Fibroblast of skin of left quadriceps (primary cell): ENCODE results near the gene NNT.
"Not testable (repeated sequence)": the region's sequence is repeated elsewhere in the genome, so short reads cannot be mapped to it uniquely, and the experiment has no call there.

Experiments used
- DNase-seq, 2 experiments: peaks; one replicate each; pipeline ENCODE4 v3.0.0-alpha.2; 2013; ENCODE audit warnings: low read depth in 2 of 2

The NNT gene

DNA sequence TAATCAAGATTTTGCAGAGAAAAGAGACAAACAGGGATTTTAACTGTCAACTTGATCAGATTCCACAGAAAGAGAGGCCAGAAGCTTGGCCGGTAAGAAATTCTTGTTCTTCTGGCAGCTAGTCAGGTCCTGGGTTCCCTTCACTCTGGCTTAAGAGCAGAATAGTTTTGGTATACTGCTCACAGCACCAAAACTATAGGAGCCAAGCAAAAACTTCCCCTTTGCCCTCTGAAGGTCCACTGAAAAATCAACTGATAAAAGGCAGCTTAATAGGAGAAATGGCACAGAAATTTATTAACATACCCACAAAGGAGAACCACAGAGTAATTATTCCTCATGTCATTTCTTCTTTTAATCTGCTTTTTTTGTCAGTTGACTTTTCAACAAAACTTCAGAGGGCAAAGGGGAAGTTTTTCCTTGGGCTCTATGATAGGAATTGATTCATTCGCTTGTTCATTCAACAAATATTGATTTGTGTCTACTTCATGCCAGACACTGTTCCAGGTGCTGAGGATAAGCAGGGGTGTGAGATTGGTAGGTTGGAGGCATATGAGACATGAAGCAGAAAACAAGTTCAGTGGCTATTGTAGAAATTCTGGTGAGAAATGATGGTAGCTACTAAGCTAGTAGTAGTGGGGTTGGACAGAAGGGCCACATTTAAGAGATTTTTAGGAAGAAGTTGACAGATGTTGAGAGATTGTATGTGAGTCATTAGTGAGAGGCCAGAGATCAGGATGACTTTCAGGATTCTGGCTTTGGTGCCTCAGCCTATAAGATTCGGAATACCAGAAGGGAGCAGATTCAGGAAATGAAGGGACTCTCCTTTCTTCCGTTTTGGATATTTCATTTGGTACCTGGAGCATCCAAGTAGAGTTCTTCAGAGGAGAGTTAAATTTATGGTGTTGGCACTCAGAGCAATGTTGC, 20.6 kb upstream of the NNT start:
- DNase-seq: no peak

DNA sequence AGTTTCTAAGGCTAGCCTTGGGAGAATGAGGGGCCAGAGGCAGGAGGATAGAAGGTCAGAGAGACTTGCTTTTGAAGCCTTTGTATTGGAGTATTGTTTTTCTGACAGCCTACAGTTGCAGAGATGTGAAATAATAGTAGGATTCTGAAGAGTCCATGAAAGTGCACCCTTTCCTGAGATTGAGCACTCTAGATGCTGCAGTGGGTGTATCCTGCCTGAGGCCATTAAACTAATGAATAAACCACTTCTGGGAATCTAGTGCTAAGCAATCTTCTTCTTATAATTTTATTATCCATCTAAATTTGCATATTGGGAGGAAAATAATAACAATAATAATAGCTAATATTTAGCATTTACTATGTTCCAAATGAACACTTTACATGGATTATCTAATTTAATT, 19.3 kb upstream of the NNT start:
- no peak for DNase-seq

DNA sequence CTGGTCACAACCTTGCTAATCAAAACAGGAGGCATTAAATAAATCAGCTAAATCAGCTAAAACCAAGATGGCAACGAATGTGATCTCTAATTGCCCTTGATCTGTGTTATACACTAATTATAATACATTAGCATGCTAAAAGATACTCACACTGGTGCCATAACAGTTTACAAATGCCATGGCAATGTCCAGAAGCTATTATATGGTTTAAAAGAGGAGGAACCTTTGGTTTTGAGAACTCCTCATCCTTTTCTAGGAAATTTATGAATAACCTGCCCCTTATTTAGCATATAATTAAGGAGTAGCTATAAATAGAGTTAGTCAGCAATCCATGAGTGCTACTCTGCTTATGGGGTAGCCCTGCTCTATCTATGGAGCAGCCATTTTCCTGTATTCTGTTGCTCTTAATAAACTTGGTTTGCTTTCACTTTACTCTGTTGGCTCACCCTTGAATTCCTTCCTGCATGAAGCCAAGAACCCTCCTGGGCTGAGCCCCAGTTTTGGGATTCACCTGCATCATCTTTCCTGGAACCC, 18.7 kb upstream of the NNT start:
- DNase-seq: no peak

DNA sequence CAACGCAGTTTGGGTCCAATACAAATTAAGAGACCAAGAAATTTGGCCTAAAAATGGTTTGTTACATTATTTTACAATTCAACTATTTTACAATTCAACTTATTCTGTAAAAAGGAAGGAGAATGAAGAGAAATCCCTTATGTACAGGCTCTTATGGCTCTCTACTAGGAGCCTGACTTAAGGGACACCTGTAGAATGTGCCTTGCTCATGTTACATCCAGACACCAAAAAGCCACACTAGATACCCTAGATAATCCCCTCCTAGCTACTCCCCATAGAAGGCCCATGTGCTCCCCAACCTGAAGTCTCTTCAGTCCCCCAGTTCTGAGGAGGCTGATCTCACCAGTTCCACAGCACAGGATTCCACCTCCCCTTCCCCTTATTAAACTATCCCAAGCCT, 14.1 kb upstream of the NNT start:
- DNase-seq: no peak

DNA sequence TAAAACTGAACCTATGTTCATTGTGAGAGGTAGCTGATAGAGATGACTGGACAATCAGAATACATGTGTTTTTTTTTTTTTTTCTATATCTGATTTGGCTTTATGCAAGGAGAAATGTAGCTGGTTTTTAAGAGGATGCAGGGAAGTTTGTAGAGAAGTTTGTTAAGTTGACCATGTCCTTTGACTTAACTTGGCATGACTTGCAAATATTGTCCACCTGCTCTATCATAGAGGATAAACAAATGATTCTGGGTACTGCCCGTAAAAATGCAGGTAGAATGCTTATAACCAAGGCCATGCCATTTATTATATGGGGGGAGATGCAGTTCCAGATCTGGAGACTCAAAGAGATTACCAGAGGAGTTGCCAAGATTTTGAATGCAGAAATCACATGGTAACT, 13.7 kb upstream of the NNT start:
- no peak for DNase-seq

DNA sequence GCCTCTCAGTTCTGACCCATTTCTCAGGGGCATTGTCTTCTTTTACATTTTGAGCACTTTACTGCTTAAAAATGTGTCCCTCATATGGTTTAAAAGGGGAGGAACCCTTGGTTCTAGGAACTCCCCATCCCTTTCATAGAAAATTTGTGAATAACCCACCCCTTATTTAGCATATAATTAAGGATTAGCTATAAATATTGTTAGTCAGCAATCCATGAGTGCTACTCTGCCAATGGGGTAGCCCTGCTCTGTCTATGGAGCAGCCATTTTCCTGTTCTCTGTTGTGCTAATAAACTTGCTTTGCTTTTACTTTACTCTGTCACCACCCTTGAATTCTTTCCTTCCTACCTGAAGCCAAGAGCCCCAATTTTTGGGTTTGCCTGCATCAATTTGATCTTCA, 12.3 kb upstream of the NNT start:
- no peak for DNase-seq

DNA sequence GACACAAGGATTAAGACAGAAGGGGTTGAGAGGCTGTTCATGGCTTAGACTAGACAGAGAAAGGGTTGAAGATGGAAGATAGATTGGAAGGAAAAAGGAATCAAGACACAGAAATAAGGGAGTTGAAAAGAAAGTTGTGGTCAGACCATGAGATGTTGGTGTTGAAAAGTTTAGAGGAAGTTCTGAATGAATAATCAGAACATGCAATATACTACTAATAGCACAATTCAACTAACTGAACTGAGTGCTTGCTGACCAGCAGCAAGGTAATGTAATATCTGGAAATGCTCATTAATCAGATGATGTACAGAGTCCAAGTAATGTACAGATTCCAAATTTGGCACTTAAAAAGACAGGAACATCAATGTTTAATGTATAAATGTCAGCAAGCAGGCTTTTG, 10.6 kb upstream of the NNT start:
- DNase-seq: no peak

DNA sequence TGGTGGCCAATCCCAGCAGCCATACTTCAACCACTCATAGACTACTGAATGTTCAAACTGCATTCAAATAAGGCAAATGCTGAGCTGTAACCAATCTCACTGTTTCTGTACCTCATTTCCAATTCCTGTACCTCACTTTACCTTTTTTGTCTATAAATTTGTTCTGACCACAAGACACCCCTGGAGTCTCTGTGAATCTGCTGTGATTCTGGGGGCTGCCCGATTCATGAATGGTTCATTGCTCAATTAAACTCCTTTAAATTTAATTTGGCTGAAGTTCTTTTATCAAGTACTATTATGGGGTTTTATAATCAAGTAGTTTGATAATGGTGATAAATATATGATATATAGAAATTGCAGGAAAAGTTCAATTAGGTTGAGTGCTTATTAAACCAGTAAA, 4.1 kb upstream of the NNT start:
- DNase-seq: not testable (repeated sequence)

DNA sequence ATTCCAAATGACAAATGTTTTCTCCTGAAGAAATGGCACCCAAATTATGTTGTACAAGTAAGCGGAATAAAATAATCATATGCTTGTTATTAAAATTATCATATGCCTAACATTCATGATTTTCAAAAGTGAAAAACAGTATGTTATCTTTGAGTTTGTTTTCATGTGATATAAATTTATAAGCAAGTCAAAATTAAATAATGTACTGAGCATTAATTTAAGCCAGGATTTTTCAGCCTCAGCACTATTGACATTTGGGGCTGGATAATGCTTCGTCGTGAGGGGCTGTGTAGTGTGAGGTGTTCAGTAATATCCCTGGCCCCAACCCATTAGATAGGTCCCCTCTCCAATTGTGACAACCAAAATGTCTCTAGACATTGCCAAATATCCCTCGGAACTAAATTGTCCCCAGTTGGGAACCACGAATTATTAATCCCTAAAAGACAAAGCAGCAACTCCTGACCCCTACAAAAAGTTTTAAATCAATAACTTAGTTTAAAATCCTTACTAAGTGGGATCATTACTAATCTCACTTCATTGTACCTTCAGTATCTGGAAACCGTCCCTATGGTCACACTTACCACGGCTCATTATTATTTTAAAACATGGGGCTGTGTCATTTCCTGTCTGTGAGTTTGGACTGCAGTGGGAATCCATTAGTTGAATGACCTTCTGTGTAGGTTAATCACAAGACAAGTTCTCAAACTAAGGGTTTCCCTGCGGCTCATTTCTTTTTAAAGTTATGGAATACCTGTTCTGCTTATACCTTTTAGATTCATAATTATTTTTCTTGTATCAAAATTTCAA, 1.3 kb upstream of the NNT start:
- DNase-seq: no peak

DNA sequence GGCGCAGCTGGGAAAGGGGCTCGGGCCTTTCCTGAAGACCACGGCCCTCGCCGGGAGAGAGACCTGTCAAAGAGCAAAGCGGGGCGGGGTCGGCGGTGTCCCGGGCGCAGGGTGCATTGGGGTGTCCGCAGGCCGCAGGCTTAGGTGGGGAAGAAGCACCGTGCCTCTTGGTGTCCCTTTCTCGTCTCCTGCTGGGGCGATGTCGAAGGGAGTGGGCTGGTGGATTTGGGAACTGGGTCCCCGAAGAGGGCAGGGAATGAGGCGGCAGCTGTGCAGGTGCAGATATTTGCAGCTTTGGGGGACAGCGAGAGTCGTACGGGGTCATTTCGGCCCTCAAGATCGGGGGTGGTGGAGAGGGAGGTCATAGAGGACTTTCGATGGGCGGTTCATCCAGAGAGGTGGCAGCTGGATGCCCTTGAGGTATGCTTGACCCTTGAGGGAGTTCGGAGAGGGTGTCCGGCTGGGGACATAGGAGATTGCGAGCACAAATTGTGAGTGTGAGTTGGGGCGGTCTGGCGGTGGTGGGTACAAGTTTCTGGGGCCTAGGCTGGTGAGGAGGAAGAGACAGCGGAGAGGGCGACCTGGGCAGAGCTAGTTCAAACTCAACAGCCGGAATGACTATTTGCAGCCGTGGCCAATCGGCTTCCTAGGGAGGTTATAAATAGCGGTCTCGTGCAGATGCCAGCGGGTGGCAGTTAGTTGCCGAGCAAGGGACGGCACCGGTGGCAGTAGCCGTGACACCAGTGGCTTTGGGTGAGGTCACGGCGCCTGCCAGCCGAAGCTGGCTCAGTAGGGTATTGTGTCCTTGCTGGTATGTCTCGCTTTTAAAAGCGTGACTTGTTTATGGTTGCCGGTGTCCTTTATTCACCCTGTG, 601 bp downstream of the NNT start:
- DNase-seq: no peak

DNA sequence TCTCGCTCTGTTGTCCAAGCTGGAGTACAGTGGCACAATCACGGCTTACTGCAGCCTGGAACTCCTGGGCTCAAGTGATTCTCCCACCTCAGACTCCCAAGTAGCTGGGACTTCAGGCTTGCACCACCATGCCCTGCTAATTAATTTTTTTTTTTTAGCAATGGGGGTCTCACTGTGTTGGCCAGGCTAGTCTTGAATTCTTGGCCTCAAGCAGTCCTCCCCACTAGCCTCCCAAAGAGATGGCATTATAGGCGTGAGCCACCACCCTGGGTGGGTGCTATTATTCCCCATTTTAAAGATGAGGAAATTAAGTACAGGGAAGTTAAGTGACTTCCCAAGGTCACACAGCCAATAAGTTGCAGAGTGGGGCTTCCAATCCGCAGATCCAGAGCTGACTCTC, 1.7 kb downstream of the NNT start:
- no peak for DNase-seq

DNA sequence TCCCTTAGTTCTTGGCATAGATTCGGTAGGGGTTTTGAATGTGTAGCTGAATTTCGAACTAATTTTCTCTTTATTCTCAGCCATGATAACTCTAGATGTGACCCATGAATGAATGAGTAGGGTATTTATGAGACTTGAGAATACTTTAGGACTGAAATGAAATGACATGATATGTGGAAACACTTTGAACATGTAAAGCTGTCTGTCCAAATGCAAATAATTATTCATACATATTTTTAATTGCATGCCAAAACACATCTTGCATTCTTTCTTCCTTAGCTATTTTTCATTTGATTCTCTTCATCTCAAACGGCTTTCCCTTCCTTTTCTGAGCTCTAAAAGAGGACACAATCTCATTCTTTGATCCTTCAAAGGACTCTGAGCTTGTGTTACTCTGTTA, 3.4 kb downstream of the NNT start:
- no peak for DNase-seq

DNA sequence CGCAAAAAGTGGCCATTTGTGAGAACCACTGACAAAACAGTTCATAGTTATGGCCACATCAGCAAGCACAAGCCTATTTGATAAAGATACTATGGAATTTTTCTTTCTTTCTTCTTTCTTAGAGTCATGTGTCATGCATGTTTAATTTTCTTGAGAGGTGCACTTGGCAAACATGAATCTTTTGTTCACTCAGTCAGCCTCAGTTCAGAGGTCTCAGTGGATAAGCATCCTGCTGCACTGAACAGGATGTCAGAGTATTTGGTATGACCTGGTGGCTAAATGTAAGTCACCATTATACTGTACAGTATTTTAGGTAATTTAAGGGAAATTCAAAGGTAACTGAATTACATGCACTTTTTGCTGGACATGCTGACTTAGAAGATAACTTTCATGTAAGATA, 5.4 kb downstream of the NNT start:
- no peak for DNase-seq

DNA sequence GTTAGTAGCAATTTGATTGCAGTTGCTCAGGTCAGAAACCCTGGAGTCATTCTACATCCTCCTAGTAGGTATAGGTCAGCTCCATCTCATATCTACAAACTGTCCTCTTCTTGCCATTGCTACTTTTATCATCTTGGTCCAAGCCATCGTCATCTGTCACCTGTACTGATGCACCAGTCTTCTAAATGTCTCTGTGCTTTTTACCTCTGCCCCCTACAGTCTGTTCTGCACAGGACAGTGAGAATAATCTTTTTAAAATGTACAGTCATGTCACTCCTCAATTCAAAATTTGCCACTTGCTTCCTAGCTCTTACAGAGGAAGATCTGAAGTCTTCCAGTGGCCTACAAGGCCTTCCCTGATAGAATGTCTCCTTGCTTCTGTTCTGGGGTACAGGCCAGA, 6.8 kb downstream of the NNT start:
- no peak for DNase-seq

DNA sequence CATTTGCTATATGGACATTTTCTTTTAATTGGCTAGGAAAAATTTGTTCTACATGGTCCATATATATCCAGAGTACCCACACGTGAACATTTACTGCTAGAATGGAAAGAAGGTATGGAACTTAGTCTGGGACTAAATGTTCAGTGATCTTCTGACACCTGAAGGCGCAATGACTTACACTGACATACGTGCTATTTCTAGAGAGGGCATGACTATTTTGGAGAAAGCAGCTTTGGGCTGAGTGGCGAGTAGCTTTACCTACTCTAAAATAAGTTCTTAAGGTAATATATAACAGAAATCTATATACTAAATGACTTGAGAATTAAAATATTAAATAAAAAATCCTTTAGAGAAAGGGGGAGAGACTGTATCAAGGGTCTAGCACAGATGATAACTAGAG, 10.4 kb downstream of the NNT start:
- DNase-seq: no peak

DNA sequence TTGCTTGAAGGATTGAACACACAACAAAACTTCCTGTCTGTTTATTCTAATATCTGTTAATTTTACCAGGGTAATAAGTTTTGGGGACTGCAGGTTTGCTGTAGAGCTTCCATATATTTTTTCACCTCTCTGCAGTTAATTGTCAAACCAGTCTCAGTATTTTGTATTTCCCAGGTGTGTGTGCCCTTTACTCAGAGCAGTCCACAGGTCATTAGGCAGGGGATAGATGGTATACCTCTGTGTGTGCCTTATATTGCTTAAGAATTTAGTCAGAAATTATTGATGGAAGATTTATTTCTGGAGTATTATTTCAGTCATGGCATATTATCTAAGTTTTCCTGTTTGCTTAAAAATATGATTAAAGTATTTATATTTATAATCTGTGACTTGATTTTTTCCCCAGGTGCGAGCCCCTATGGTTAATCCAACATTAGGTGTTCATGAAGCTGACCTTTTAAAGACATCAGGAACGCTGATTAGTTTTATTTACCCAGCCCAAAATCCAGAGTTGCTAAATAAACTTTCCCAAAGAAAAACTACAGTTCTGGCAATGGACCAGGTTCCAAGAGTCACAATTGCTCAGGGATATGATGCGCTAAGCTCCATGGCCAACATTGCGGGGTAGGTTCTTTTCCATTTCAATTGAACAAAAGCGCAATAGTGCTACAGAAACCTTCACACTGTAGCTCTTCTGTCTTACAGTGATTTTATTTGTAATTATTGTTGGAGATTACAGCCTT, 12.6 kb downstream of the NNT start:
- no peak for DNase-seq

DNA sequence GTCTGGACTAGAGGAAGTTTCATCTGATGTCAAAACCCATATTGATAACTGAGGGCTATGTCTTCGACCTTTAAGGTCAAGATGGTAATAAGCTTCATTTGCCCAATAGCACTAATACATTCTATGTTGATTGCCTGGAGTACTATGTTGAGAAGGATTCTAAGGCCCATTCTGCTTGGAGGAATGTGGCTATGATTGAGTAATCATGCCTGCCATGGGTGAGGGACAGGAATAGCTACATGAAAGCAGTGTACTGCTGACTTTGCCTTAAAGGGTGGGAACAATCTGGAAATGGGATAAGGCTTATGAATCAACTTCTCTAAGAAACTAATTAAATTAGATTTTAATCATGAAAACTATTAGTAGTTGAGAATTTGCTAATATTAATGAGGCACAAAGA, 13.6 kb downstream of the NNT start:
- DNase-seq: no peak

DNA sequence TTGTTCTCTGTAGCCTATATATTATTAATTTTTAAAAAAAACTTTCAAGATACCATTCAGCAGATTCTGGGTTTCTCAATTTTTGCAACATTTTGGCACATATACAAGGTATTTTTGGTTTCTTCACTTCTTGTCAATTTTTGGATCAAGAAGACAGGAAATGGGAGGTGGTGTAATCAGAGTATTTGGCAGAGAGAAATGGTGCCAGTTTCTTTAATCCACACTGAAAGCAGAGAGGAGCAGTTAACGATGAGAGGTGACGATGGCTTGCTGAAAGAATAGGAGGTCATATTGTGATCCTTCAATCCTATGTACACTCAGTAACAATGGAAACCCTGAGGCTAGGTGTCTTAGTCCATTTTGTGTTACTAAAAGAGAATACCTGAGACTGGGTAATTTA, 16.4 kb downstream of the NNT start:
- DNase-seq: no peak

DNA sequence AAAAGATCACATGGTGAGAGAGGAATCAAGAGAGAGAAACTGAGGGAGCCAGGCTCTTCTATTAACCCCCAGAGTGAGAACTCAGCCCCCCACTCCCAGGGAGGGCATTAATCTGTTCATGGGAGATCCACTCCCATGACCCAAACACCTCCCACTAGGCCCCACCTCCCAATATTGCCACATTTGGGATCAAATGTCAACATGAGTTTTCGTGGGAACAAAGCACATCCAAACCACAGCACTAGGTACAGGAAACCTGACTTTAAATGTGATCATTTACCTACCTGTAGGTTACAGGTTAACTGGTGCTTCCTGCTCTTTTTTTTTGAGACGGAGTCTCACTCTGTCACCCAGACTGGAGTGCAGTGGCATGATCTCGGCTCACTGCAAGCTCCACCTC, 16.9 kb downstream of the NNT start:
- DNase-seq: no peak

DNA sequence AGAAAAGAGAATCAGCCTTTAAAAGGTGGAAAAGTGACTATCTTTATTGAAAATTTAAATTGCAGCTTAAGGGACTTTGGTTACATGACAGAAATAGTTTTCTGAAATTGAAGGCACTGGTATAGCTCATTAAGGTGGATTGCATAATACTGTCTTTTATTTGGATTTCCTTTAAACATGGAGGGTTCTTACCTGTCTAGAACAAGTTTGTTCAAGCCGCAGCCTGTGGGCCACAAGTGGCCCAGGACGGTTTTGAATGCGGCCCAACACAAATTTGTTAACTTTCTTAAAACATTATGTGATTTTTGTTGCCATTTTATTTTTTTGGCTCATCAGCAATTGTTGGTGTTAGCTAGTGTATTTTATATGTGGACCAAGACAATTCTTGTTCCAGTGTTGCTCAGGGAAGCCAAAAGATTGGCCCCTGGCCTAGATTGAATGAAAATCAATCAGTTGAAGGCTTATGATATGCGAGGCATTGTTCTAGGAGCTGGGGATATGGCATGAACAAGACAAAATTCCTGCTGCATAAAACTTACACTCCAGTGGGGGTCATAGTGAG, 18.0 kb downstream of the NNT start:
- no peak for DNase-seq

DNA sequence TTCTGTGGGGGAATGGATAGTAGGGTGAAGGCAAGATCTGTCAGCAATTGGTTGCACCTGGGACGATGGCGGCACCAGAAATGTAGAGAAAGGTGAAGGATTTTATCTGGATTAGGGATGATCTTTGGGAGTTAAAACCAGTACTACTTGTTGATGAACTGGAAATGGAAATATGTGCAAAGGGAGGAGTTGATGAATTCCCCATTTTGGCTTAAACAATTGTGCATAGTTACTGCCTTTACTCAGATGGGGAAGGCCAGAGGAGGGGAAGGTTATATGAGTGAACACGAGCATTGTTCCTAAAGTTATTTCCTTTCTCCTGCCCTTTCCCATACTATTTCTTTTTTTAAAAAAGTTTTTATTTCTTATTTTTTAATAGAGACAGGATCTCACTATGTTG, 19.1 kb downstream of the NNT start:
- no peak for DNase-seq
